PFSK-1 (cell line): ENCODE data around the gene TDG.
A peak's percentile ranks its signal among the peaks of the same experiment; 100 is the strongest.

Source experiments
- FOXP2 ChIP-seq: optimal IDR thresholded peaks from 2 replicates; pipeline ENCODE3; 2011; ENCODE audit warnings: borderline replicate concordance, control low read depth, inconsistent platforms; ENCODE audit not compliant: insufficient read depth; ENCODE audit errors: extremely low read length, extremely low read depth
- POLR2AphosphoS5 ChIP-seq: IDR thresholded peaks from 2 replicates; pipeline ENCODE4 v1.6.1; 2012; ENCODE audit warnings: low read depth, mild to moderate bottlenecking, control low read depth, low read length, moderate library complexity
- SIN3A ChIP-seq: IDR thresholded peaks from 2 replicates; pipeline ENCODE4 v1.6.1; 2012; ENCODE audit warnings: mild to moderate bottlenecking, low read length, moderate library complexity, borderline replicate concordance; ENCODE audit not compliant: insufficient read depth
- TAF1 ChIP-seq: IDR thresholded peaks from 2 replicates; pipeline ENCODE4 v1.6.1; 2012; ENCODE audit warnings: low read length, control low read depth, borderline replicate concordance; ENCODE audit not compliant: insufficient read depth
- TF ChIP-seq, protein P1 (sequence below), 2 experiments: IDR thresholded peaks; 2 replicates each; pipeline versions ENCODE4 v1.6.1 to v1.8.0; 2011 to 2012; ENCODE audit warnings: low read depth in 2 of 2, low read length in 2 of 2, control low read depth in 1 of 2, inconsistent platforms in 1 of 2, mild to moderate bottlenecking in 1 of 2, moderate library complexity in 1 of 2; ENCODE audit not compliant: insufficient read depth in 1 of 2

Gene TDG

DNA sequence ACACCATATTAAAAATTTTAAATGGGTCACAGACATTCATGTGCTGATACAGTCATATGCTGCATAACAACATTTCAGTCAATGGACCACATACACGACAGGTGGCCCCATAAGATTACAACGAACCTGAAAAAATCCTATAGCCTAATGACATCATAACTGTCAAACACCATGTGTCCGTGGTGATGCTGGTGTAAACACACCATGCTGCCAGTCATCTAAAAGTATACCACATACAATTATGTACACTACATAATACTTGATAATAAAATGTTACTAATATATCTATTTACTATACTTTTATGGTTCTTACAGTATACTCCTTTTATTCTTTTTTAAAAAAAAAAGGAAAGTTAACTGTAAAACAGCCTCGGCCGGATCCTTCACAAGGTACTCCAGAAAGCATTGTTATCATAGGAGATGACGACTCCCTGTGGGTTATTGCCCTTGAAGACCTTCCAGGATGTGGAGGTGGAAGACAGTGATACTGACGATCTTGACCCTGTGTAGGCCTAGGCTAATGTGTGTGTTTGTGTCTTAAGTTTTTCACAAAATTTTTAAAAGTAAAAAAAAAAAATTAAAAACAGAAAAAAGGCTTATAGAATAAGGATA, 5.0 kb upstream of the TDG start:
- TF ChIP-seq FOXP2: no peak
- no peak for TF ChIP-seq SIN3A
- no peak for TF ChIP-seq POLR2AphosphoS5
- TF ChIP-seq, protein P1, sequence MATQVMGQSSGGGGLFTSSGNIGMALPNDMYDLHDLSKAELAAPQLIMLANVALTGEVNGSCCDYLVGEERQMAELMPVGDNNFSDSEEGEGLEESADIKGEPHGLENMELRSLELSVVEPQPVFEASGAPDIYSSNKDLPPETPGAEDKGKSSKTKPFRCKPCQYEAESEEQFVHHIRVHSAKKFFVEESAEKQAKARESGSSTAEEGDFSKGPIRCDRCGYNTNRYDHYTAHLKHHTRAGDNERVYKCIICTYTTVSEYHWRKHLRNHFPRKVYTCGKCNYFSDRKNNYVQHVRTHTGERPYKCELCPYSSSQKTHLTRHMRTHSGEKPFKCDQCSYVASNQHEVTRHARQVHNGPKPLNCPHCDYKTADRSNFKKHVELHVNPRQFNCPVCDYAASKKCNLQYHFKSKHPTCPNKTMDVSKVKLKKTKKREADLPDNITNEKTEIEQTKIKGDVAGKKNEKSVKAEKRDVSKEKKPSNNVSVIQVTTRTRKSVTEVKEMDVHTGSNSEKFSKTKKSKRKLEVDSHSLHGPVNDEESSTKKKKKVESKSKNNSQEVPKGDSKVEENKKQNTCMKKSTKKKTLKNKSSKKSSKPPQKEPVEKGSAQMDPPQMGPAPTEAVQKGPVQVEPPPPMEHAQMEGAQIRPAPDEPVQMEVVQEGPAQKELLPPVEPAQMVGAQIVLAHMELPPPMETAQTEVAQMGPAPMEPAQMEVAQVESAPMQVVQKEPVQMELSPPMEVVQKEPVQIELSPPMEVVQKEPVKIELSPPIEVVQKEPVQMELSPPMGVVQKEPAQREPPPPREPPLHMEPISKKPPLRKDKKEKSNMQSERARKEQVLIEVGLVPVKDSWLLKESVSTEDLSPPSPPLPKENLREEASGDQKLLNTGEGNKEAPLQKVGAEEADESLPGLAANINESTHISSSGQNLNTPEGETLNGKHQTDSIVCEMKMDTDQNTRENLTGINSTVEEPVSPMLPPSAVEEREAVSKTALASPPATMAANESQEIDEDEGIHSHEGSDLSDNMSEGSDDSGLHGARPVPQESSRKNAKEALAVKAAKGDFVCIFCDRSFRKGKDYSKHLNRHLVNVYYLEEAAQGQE (IDR thresholded peaks at IDR 0.05; ENCODE audit: insufficient read depth in 1 of 2, low read depth in 2 of 2, low read length in 2 of 2): no peak
- TF ChIP-seq TAF1: no peak

DNA sequence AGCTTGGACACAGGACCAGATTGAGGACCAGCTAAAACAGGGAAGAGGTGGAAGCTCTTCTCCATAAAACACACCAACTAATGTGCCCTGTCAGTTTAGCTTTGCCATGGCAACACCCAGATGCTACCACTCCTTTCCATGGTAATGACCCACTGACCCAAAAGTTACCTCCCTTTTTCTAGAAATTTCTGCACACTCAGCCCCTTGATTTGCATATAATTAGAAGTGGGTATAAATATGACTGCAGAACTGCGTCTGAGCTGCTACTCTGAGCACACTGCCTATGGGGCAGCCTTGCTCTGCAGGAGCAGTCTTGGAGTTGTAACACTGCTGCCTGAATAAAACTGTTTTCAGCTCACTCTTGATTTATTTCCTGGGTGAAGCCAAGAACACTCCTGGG, 3.2 kb upstream of the TDG start:
- TF ChIP-seq, protein P1 (IDR thresholded peaks at IDR 0.05; ENCODE audit: insufficient read depth in 1 of 2, low read depth in 2 of 2, low read length in 2 of 2): no peak
- TF ChIP-seq TAF1 (no peak), POLR2AphosphoS5 (no peak; the same call in 1 of the 2 replicates), FOXP2 (no peak), SIN3A (no peak)

DNA sequence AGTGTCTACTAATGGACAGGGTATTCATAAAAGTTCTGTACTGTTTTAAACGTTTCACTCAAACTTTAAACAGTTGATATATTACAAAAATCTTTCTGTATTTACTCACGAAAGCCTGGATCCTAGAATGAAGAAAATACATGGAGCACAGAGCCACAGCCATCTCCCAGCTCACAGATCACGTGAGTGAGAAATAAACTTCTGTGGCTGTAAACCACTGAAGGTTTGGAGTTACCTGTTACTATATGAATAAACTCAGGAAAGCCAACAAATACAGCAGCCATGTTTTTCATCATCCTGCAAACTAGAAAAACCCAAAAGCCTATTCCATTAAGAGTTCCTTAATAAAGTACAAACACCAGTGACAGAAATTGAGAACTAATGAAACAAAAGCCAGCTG, 867 bp upstream of the TDG start:
- TF ChIP-seq, protein P1 (IDR thresholded peaks at IDR 0.05; ENCODE audit: insufficient read depth in 1 of 2, low read depth in 2 of 2, low read length in 2 of 2): no peak
- TF ChIP-seq SIN3A (no peak), POLR2AphosphoS5 (no peak), FOXP2 (no peak), TAF1 (no peak)

DNA sequence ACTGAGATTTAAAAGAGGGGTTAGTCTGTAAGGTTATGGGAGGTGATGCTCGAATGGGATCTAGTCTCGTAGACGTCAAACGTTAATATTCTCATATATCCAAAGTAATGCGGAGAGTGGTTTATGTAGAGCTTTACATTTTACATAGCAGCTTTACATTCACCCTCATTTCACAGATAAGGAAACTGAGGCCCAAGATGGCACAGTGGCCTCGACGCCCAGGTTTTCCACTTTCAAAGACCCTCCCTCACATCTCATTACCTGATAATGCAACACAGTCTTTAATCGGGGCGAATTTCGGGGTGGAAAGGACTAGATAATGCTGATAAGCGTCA, 450 bp upstream of the TDG start:
- TF ChIP-seq, protein P1 (IDR thresholded peaks at IDR 0.05; ENCODE audit: insufficient read depth in 1 of 2, low read depth in 2 of 2, low read length in 2 of 2): no peak
- TF ChIP-seq SIN3A (no peak), FOXP2 (no peak), TAF1 (no peak)

DNA sequence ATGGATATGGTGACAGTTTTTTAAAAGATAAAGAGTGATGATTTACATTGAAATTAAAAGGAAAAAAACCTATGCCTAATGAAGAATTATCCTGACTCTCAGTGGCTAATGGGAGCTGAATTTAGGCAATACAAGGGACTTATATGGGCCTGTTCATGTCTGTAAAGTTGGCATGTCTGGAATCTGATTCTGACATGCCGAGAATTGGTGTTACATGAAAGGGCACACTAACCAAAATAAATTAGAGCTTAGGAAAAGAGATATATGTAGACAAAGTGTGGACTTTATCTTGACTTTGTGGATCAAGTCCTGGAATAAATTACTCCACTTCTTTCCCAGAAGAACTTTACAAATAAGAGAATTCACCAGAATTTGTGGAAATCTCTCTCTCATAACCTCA, 1.1 kb downstream of the TDG start:
- no peak for TF ChIP-seq SIN3A

DNA sequence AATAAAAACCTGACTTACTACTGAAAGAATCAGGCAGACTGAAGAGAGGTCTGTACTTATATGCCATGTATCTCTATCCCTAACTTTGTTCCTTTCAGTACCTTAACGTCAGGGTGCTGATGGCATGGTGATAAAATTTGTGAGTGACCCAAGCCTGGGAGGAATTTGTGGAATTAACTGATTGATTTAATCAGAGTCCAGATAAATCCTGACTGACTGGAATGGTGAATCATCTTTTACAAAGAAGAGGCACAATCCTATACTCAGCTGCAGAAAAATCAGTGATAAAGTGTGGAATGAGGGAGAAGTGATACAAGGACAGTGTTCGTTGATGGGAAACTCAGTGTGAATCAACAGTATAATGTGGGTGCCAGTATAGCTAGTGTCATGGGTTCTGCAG, 3.7 kb downstream of the TDG start:
- TF ChIP-seq TAF1 (no peak), SIN3A (no peak), POLR2AphosphoS5 (0 out of 2 replicates have a peak, but pooled peaks have one; percentile 17), FOXP2 (no peak)
- TF ChIP-seq, protein P1 (IDR thresholded peaks at IDR 0.05; ENCODE audit: insufficient read depth in 1 of 2, low read depth in 2 of 2, low read length in 2 of 2): no peak
